Uterus (tissue), 2 donors: ENCODE results near the gene DNASE1L3.

Source experiments
- CTCF ChIP-seq, 4 experiments: fragments of 200-600 bp in 2 of 4; fragments of 450-650 bp in 2 of 4; sonication (generic) in 2 of 4; IDR thresholded peaks; one replicate each; pipeline ENCODE4 v1.5.1; 2016 to 2019; ENCODE audit warnings: antibody characterized with exemption in 4 of 4, mild to moderate bottlenecking in 2 of 4, moderate library complexity in 1 of 4
- POLR2A ChIP-seq, 2 donors: fragments of 450-650 bp; IDR thresholded peaks; one replicate each; pipeline ENCODE4 v1.6.1; 2016; ENCODE audit warnings: antibody characterized with exemption in 2 of 2, mild to moderate bottlenecking in 1 of 2, moderate library complexity in 1 of 2

- TF ChIP-seq CTCF (IDR thresholded peaks at IDR 0.05) (no peak), POLR2A (IDR thresholded peaks at IDR 0.05) (no peak)
Observed at GRCh38 chr3:58153371-58153770, 57.4 kb downstream of the DNASE1L3 start.
